Hindlimb muscle (tissue), 1 donor: ENCODE data around the gene PPP1R3E. TPM values are rescaled to one million over a fixed set of nuclear protein-coding genes. Genes with fewer than 3 reads are reported as not detected.
"Not testable (repeated sequence)": the region's sequence is repeated elsewhere in the genome, so short reads cannot be mapped to it uniquely, and the experiment has no call there.

Source experiments
- DNase-seq: peaks from one replicate; pipeline ENCODE4 v3.0.0-alpha.2; 2013
- polyA plus RNA-seq: library from polyadenylated mRNA; unstranded; fragments of 120-200 nt; gene quantifications from one replicate; pipeline ENCODE4 v1.2.1, GENCODE V29; 2013; ENCODE audit not compliant: insufficient read length

PPP1R3E gene
- polyA plus RNA-seq = 16.8 TPM

GRCh38 chr14:23302290-23303225, at the start of gene PPP1R3E:
PPP1R3E (minus strand) TSS chr14:23302859; CDS start chr14:23302576, 283 bp downstream.
- peak; percentile 70 for DNase-seq

GRCh38 chr14:23351681-23352505, 49.2 kb upstream of the PPP1R3E start:
- no peak for DNase-seq

- no peak for DNase-seq
Measured at GRCh38 chr14:23349156-23349845, 46.6 kb upstream of the PPP1R3E start.

- no peak for DNase-seq
Measured at GRCh38 chr14:23348297-23348655, 45.6 kb upstream of the PPP1R3E start.

GRCh38 chr14:23347406-23348296, 45.0 kb upstream of the PPP1R3E start:
- DNase-seq = no peak

- DNase-seq = no peak
Measured at GRCh38 chr14:23346693-23347405, 44.2 kb upstream of the PPP1R3E start.

- no peak for DNase-seq
Measured at GRCh38 chr14:23345987-23346692, 43.5 kb upstream of the PPP1R3E start.

GRCh38 chr14:23344481-23344880, 41.8 kb upstream of the PPP1R3E start:
- no peak for DNase-seq

GRCh38 chr14:23339506-23340268, 37.0 kb upstream of the PPP1R3E start:
- DNase-seq = no peak

GRCh38 chr14:23335623-23336022, 33.0 kb upstream of the PPP1R3E start:
- no peak for DNase-seq

GRCh38 chr14:23327947-23328744, 25.5 kb upstream of the PPP1R3E start:
- DNase-seq = peak; percentile 77

GRCh38 chr14:23326491-23327332, 24.1 kb upstream of the PPP1R3E start:
- DNase-seq = no peak

GRCh38 chr14:23325746-23326145, 23.1 kb upstream of the PPP1R3E start:
- not testable (repeated sequence) for DNase-seq

- no peak for DNase-seq
Measured at GRCh38 chr14:23324993-23325392, 22.3 kb upstream of the PPP1R3E start.

GRCh38 chr14:23324455-23324846, 21.8 kb upstream of the PPP1R3E start:
- DNase-seq = no peak

GRCh38 chr14:23323838-23324454, 21.3 kb upstream of the PPP1R3E start:
- DNase-seq = no peak
